Cardiac muscle cell (in vitro differentiated cells and primary cell): Measurements from ENCODE around the gene NOX3. TPM values are rescaled to one million over a fixed set of nuclear protein-coding genes. Genes with fewer than 3 reads are reported as not detected.

Experiments used
- DNase-seq, 2 donors: peaks; one replicate each; pipeline versions ENCODE4 v3.0.0 to v3.0.0-alpha.2; 2010 to 2017; ENCODE audit warnings: low read depth in 1 of 2, low spot score in 1 of 2
- H3K27ac ChIP-seq: fragments of 200-600 bp; sonication (generic); 2 replicates; pipeline ENCODE4 v1.5.1; 2016
- H3K27me3 ChIP-seq: fragments of 200-600 bp; sonication (generic); 2 replicates; pipeline ENCODE4 v1.6.0; 2016; ENCODE audit warnings: control low read depth
- H3K36me3 ChIP-seq: fragments of 200-600 bp; sonication (generic); 2 replicates; pipeline ENCODE4 v1.5.1; 2016; ENCODE audit warnings: control low read depth
- H3K4me1 ChIP-seq: fragments of 200-600 bp; sonication (generic); 2 replicates; pipeline ENCODE4 v1.8.1; 2017; ENCODE audit warnings: low read depth, mild to moderate bottlenecking, mixed run types
- H3K4me3 ChIP-seq: fragments of 200-600 bp; sonication (generic); 2 replicates; pipeline ENCODE4 v1.5.1; 2016; ENCODE audit warnings: mild to moderate bottlenecking
- H3K9me3 ChIP-seq: fragments of 200-600 bp; sonication (generic); 2 replicates; pipeline ENCODE4 v1.5.1; 2017; ENCODE audit warnings: low read depth, mild to moderate bottlenecking, control low read depth
- CTCF ChIP-seq: IDR thresholded peaks from 2 replicates; pipeline ENCODE4 v1.5.1; 2012; ENCODE audit warnings: low read depth, mild to moderate bottlenecking, low read length
- polyA plus RNA-seq: library from polyadenylated mRNA; unstranded; fragments of >200 nt; fragmentation: Nextera tagmentation; extraction: Ambion mirVana; gene quantifications from 2 replicates; pipeline ENCODE4 v1.2.1, GENCODE V29; 2016
- total RNA-seq: library from RNA; depleted of rRNA; stranded (reverse); fragments of >200 nt; gene quantifications from 2 replicates; pipeline ENCODE4 v1.2.3, GENCODE V29; 2016

The NOX3 gene
- total and polyA plus RNA-seq, 2 experiments from 2014 or later = not detected

- no peak for TF ChIP-seq CTCF
- Histone ChIP-seq H3K4me1 (no peaks in the 10 kb centered on the region), H3K27ac (no peak overlapping the region), H3K4me3 (no peak overlapping the region), H3K27me3 (no peaks in the 10 kb centered on the region), H3K36me3 (no peaks in the 10 kb centered on the region), H3K9me3 (no peaks in the 10 kb centered on the region)
- DNase-seq = no peak
These were observed 50.7 kb downstream of the NOX3 start for GRCh38 chr6:155404937-155405336.

- Histone ChIP-seq H3K4me3 (no peak overlapping the region), H3K27me3 (no peaks in the 10 kb centered on the region), H3K36me3 (no peaks in the 10 kb centered on the region), H3K4me1 (no peaks in the 10 kb centered on the region), H3K9me3 (no peaks in the 10 kb centered on the region), H3K27ac (no peak overlapping the region)
- no peak for TF ChIP-seq CTCF
- no peak for DNase-seq
These were observed 52.9 kb downstream of the NOX3 start for GRCh38 chr6:155402656-155403304.

- no peak for TF ChIP-seq CTCF
- Histone ChIP-seq H3K36me3 (no peaks in the 10 kb centered on the region), H3K4me3 (no peak overlapping the region), H3K27me3 (no peaks in the 10 kb centered on the region), H3K27ac (no peak overlapping the region), H3K9me3 (no peaks in the 10 kb centered on the region), H3K4me1 (no peaks in the 10 kb centered on the region)
- DNase-seq = no peak
These were observed 55.0 kb downstream of the NOX3 start for GRCh38 chr6:155400654-155400965.

- no peaks in the 10 kb centered on the region for H3K4me1 ChIP-seq
- H3K27ac ChIP-seq = no peak overlapping the region
- DNase-seq = no peak
- TF ChIP-seq CTCF = no peak
- H3K27me3 ChIP-seq = no peaks in the 10 kb centered on the region
- no peaks in the 10 kb centered on the region for H3K36me3 ChIP-seq
- H3K4me3 ChIP-seq = no peak overlapping the region
- no peaks in the 10 kb centered on the region for H3K9me3 ChIP-seq
These were observed 55.6 kb downstream of the NOX3 start for GRCh38 chr6:155399745-155400653.

- DNase-seq = no peak
- H3K4me1 ChIP-seq = no peaks in the 10 kb centered on the region
These were observed 56.4 kb downstream of the NOX3 start for GRCh38 chr6:155399062-155399744.

More at GRCh38 chr6:155399062-155399744, 56.4 kb downstream of the NOX3 start:
- Histone ChIP-seq H3K36me3 (no peaks in the 10 kb centered on the region), H3K27ac (no peak overlapping the region), H3K9me3 (no peaks in the 10 kb centered on the region), H3K27me3 (no peaks in the 10 kb centered on the region), H3K4me3 (no peak overlapping the region)
- no peak for TF ChIP-seq CTCF
